ENCODE data around the gene FBXO45. TPM values are rescaled to one million over a fixed set of nuclear protein-coding genes. Genes with fewer than 3 reads are reported as not detected.

The FBXO45 gene
- total and polyA plus RNA-seq, 11 donors = 2.1 to 10.8 (median 6.6) TPM

DNA sequence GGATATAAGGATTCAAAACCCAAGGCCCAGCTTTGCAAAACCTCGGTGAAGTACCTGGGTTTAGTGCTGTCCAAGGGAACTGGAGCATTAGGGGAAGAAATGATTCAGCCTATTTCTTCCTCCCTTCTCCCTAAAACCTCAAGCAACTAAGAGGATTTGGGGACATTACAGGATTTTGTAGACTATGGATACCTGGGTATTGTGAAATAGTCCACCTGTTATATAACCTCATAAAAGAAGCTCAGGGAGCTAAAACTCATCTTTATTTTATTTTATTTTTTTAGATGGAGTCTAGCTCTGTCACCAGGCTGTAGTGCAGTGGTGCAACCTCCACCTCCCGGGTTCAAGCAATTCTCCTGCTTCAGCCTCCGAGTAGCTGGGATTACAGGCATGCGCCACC, 44.6 kb upstream of the FBXO45 start:
- H3K36me3 ChIP-seq = no peaks in the 10 kb centered on the region
- peaks cover 0 to 6% (median 0%) of the 10 kb centered on the region in 12 donors for H3K4me1 ChIP-seq
- H3K9me3 ChIP-seq = peaks cover 0 to 30% (median 19%) of the 10 kb centered on the region in 12 donors
- ATAC-seq (no peak), DNase-seq (no peak)
- 88 to 96% (median 93%) methylated on average over 4 of the region's 4 CpGs for WGBS, 4 donors
- no peak overlapping the region for H3K27ac ChIP-seq
- no peak overlapping the region for H3K4me3 ChIP-seq
- TF ChIP-seq, protein P1, sequence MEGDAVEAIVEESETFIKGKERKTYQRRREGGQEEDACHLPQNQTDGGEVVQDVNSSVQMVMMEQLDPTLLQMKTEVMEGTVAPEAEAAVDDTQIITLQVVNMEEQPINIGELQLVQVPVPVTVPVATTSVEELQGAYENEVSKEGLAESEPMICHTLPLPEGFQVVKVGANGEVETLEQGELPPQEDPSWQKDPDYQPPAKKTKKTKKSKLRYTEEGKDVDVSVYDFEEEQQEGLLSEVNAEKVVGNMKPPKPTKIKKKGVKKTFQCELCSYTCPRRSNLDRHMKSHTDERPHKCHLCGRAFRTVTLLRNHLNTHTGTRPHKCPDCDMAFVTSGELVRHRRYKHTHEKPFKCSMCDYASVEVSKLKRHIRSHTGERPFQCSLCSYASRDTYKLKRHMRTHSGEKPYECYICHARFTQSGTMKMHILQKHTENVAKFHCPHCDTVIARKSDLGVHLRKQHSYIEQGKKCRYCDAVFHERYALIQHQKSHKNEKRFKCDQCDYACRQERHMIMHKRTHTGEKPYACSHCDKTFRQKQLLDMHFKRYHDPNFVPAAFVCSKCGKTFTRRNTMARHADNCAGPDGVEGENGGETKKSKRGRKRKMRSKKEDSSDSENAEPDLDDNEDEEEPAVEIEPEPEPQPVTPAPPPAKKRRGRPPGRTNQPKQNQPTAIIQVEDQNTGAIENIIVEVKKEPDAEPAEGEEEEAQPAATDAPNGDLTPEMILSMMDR (IDR thresholded peaks at IDR 0.05) = no peak
- TF ChIP-seq POLR2A (IDR thresholded peaks at IDR 0.05) = no peak
- intact Hi-C loops (cut with DNase I) = loop anchor here in 4 of 10 donors (5.0 to 10.0 kb wide), 3 partner anchors 37 to 469 kb away; no protein-coding TSS in a partner anchor
- H3K27me3 ChIP-seq = no peaks in the 10 kb centered on the region

DNA sequence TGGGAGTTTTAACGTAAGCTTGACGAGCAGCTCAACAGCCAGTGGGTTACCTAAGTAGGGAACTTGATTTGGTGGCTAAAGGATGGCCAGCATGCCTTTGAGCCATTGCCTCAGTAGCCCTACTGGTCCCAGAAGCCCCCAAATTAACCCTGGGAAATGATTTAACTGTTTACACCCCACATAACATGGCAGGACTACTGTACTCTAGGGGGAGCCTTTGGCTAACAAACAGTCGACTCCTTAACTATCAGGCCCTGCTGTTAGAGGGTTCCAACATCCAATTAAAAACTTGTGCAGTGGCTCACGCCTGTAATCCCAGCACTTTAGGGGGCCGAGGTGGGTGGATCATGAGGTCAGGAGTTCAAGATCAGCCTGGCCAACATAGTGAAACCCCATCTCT, 43.9 kb upstream of the FBXO45 start:
- TF ChIP-seq POLR2A (IDR thresholded peaks at IDR 0.05) = no peak
- TF ChIP-seq, protein P1 (IDR thresholded peaks at IDR 0.05) = no peak
- Histone ChIP-seq H3K27ac (no peak overlapping the region), H3K4me1 (peaks cover 0 to 11% (median 0%) of the 10 kb centered on the region in 12 donors), H3K27me3 (no peaks in the 10 kb centered on the region), H3K9me3 (peaks cover 0 to 23% (median 12%) of the 10 kb centered on the region in 12 donors), H3K4me3 (no peak overlapping the region), H3K36me3 (no peaks in the 10 kb centered on the region)
- DNase-seq (no peak), ATAC-seq (no peak)
- intact Hi-C loops (cut with DNase I) = loop anchor here in 4 of 10 donors (5.0 to 10.0 kb wide), 3 partner anchors 37 to 470 kb away; no protein-coding TSS in a partner anchor
- 51 to 69% (median 59%) methylated on average over 5 of the region's 5 CpGs for WGBS, 4 donors

DNA sequence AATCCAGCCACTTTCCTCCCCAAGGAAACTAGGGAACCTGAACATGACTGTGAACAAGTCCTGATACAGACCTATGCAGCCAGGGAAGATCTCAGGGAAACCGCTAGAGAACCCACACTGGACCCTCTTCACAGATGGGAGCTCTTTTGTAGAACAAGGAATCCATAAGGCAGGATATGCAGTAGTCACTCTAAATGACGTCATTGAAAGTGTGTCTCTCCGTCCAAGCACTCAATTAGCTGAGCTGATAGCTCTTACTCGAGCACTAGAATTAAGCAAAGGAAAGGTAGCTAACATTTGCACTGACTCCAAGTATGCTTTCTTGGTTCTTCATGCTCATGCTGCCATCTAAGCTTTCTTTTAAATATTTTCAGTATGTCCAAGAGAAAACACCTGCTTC, 43.3 kb upstream of the FBXO45 start:
- Histone ChIP-seq H3K36me3 (no peaks in the 10 kb centered on the region), H3K9me3 (peaks cover 0 to 17% (median 6%) of the 10 kb centered on the region in 12 donors), H3K27me3 (no peaks in the 10 kb centered on the region), H3K4me1 (peaks cover 0 to 11% (median 0%) of the 10 kb centered on the region in 12 donors), H3K27ac (no peak overlapping the region), H3K4me3 (no peak overlapping the region)
- TF ChIP-seq POLR2A (IDR thresholded peaks at IDR 0.05) = no peak
- TF ChIP-seq, protein P1 (IDR thresholded peaks at IDR 0.05) = no peak
- ATAC-seq = no peak
- 73 to 79% (median 77%) methylated on average over 4 of the region's 4 CpGs for WGBS, 4 donors
- no peak for DNase-seq
- intact Hi-C loops (cut with DNase I) = loop anchor here in 1 of 10 donors (10.0 kb wide), 1 partner anchor 470 kb away; no protein-coding TSS in a partner anchor

DNA sequence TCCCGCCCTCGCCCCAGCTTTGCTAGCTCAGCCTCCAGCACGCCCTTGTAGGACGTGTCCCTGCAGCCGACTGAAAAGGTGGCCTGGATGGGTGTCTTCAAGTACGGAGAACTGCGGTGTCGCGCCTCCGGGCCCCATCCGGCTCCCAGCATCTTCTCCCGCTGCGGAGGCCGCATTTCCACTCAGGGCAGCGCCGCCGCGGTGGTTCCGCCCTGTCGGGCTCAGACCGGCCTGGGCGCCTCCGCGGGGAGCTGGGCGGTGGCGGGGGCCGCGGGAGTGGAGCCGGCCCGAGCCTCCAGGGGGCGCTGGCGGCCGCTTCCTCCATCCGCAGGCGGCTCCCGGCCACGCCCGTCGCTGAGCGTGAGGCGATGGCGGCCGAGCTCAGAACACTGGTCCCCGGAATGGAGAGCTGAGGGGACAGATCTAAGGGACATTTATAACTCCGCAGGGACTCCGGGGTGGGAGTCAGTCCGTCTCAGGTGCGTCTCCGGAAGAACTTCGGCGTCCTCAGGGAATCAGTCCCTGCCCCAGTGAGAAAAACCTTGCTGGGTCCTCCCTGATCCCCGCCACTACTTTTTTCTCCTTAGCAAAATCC, 39.7 kb upstream of the FBXO45 start:
- Histone ChIP-seq H3K4me1 (peaks cover 0 to 11% (median 0%) of the 10 kb centered on the region in 12 donors), H3K27ac (peak overlapping the region in 3 of 12 donors; percentile 20 to 64 (median 58)), H3K36me3 (no peaks in the 10 kb centered on the region), H3K27me3 (peaks cover 0 to 11% (median 0%) of the 10 kb centered on the region in 9 donors), H3K9me3 (peaks cover 0 to 7% (median 0%) of the 10 kb centered on the region in 12 donors), H3K4me3 (peak overlapping the region; percentile 6 to 57 (median 46))
- ATAC-seq (peak; percentile 69 to 99 (median 94)), DNase-seq (peak; percentile 57 to 91 (median 79))
- intact Hi-C loops (cut with DNase I) = loop anchor here in 1 of 10 donors (10.0 kb wide), 1 partner anchor 474 kb away; no protein-coding TSS in a partner anchor
- WGBS, 4 donors = 3 to 17% (median 5%) methylated on average over 15 to 52 of the region's 52 CpGs
- TF ChIP-seq, protein P1 (IDR thresholded peaks at IDR 0.05) = peak; percentile 60 to 93 (median 72)
- TF ChIP-seq POLR2A (IDR thresholded peaks at IDR 0.05) = no peak

Measured in heart left ventricle (tissue), 16 donors.